ENCODE data around the gene RFPL2. TPM values are rescaled to one million over a fixed set of nuclear protein-coding genes. Genes with fewer than 3 reads are reported as not detected.
A peak's percentile ranks its signal among the peaks of the same experiment; 100 is the strongest.

RFPL2 gene
- total RNA-seq, 1 experiment from 2014 or later: 0.48 TPM

- TF ChIP-seq, protein P1, sequence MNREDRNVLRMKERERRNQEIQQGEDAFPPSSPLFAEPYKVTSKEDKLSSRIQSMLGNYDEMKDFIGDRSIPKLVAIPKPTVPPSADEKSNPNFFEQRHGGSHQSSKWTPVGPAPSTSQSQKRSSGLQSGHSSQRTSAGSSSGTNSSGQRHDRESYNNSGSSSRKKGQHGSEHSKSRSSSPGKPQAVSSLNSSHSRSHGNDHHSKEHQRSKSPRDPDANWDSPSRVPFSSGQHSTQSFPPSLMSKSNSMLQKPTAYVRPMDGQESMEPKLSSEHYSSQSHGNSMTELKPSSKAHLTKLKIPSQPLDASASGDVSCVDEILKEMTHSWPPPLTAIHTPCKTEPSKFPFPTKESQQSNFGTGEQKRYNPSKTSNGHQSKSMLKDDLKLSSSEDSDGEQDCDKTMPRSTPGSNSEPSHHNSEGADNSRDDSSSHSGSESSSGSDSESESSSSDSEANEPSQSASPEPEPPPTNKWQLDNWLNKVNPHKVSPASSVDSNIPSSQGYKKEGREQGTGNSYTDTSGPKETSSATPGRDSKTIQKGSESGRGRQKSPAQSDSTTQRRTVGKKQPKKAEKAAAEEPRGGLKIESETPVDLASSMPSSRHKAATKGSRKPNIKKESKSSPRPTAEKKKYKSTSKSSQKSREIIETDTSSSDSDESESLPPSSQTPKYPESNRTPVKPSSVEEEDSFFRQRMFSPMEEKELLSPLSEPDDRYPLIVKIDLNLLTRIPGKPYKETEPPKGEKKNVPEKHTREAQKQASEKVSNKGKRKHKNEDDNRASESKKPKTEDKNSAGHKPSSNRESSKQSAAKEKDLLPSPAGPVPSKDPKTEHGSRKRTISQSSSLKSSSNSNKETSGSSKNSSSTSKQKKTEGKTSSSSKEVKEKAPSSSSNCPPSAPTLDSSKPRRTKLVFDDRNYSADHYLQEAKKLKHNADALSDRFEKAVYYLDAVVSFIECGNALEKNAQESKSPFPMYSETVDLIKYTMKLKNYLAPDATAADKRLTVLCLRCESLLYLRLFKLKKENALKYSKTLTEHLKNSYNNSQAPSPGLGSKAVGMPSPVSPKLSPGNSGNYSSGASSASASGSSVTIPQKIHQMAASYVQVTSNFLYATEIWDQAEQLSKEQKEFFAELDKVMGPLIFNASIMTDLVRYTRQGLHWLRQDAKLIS (CRISPR knock-in tag; IDR thresholded peaks at IDR 0.05; ENCODE audit: borderline replicate concordance): no peak
- TF ChIP-seq SMAD4 (CRISPR knock-in tag; IDR thresholded peaks at IDR 0.05) (no peak), ZSCAN18 (CRISPR knock-in tag; IDR thresholded peaks at IDR 0.05) (no peak), IRF1 (CRISPR knock-in tag; IDR thresholded peaks at IDR 0.05) (no peak)
These were observed 12.6 kb upstream of the RFPL2 start (continued) for GRCh38 chr22:32217465-32217864.

DNA sequence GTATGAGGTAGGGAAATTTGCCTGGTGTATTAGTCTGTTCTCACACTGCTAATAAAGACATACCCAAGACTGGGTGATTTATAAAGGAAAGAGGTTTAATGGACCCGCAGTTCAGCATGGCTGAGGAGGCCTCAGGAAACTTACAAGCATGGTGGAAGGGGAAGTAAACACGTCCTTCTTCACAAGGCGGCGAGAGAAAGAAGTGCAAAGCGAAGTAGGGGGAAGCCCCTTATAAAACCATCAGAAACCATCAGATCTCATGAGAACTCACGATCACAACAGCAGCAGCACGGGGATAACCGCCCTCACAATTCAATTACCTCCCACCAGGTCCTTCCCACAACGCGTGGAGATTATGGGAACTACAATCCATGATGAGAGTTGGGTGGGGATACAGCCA is 12.0 kb upstream of the RFPL2 start:
- H3K36me3 Mint-ChIP-seq: peaks cover 5% of the 10 kb centered on the region
- peaks cover 10% of the 10 kb centered on the region for H3K4me1 Mint-ChIP-seq
- DNase-seq (ENCODE audit: low spot score) (no peak), ATAC-seq (no peak)
- ChIA-PET CTCF (interaction anchor here (2.8 kb wide), 1 partner anchor 10 kb away, joined by 17 read pairs; no protein-coding TSS in a partner anchor), POLR2A (no interaction called here)
- no peak overlapping the region for H3K4me3 Mint-ChIP-seq
- TF ChIP-seq TEAD4 (CRISPR knock-in tag; IDR thresholded peaks at IDR 0.05): no peak
- no peak for TF ChIP-seq TP53 (CRISPR knock-in tag; IDR thresholded peaks at IDR 0.05)
- TF ChIP-seq TEAD1 (CRISPR knock-in tag; IDR thresholded peaks at IDR 0.05): no peak
- TF ChIP-seq ZNF671 (CRISPR knock-in tag; IDR thresholded peaks at IDR 0.05): no peak
- TF ChIP-seq KAT7 (CRISPR knock-in tag; IDR thresholded peaks at IDR 0.05; ENCODE audit: borderline replicate concordance): no peak
- no peak for TF ChIP-seq MAX (CRISPR knock-in tag; IDR thresholded peaks at IDR 0.05)
- no peak for TF ChIP-seq ZNF423 (CRISPR knock-in tag; IDR thresholded peaks at IDR 0.05)
- H3K27ac Mint-ChIP-seq: peak overlapping the region; percentile 48
- 0 out of 2 replicates have a peak, but pooled peaks cover 6% of the 10 kb centered on the region for H3K9me3 Mint-ChIP-seq
- no peaks in the 10 kb centered on the region for H3K27me3 Mint-ChIP-seq (ENCODE audit: low read depth)

DNA sequence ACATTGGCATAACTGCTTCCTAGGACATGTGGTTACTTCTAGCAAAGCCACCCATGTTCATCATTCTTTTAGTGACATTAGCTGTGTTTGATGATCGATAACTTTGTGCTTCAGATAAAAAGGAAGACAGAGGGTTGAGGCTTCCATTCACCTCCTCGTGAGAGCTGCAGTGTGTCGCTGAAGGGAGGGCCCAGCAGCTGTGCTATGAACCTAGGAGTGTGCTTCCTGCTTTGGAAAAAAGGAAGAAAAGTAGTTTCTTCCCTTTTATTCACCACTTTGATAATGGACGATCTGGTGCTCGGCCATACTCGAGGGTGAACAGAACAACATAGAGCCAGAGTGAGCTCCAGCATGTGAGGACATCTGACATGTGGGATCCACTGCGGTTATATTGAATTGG is 6.1 kb upstream of the RFPL2 start:
- ChIA-PET CTCF (interaction anchor here (1.2 to 1.8 kb wide), 2 partner anchors 9 to 241 kb away, joined by 6 to 7 read pairs; no protein-coding TSS in a partner anchor), POLR2A (no interaction called here)
- ATAC-seq (no peak), DNase-seq (ENCODE audit: low spot score) (no peak)
- H3K4me1 Mint-ChIP-seq: peaks cover 22% of the 10 kb centered on the region
- no peak overlapping the region for H3K27ac Mint-ChIP-seq
- no peak overlapping the region for H3K4me3 Mint-ChIP-seq
- no peaks in the 10 kb centered on the region for H3K9me3 Mint-ChIP-seq
- no peaks in the 10 kb centered on the region; the same call in 1 of the 2 replicates for H3K36me3 Mint-ChIP-seq
- TF ChIP-seq IRF2 (CRISPR knock-in tag; IDR thresholded peaks at IDR 0.05; ENCODE audit: borderline replicate concordance, low read depth): no peak
- no peak for TF ChIP-seq GABPB1 (CRISPR knock-in tag; IDR thresholded peaks at IDR 0.05)
- TF ChIP-seq ZNF281 (CRISPR knock-in tag; IDR thresholded peaks at IDR 0.05): no peak
- no peak for TF ChIP-seq ZNF317 (CRISPR knock-in tag; IDR thresholded peaks at IDR 0.05; ENCODE audit: borderline replicate concordance, low read depth)
- no peak for TF ChIP-seq ZNF423 (CRISPR knock-in tag; IDR thresholded peaks at IDR 0.05)
- TF ChIP-seq ZNF219 (CRISPR knock-in tag; IDR thresholded peaks at IDR 0.05; ENCODE audit: borderline replicate concordance): no peak
- no peak for TF ChIP-seq ZNF671 (CRISPR knock-in tag; IDR thresholded peaks at IDR 0.05)
- TF ChIP-seq, protein P2, sequence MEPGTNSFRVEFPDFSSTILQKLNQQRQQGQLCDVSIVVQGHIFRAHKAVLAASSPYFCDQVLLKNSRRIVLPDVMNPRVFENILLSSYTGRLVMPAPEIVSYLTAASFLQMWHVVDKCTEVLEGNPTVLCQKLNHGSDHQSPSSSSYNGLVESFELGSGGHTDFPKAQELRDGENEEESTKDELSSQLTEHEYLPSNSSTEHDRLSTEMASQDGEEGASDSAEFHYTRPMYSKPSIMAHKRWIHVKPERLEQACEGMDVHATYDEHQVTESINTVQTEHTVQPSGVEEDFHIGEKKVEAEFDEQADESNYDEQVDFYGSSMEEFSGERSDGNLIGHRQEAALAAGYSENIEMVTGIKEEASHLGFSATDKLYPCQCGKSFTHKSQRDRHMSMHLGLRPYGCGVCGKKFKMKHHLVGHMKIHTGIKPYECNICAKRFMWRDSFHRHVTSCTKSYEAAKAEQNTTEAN (CRISPR knock-in tag; IDR thresholded peaks at IDR 0.05): no peak
- no peak for TF ChIP-seq MLX (CRISPR knock-in tag; IDR thresholded peaks at IDR 0.05)
- no peak for TF ChIP-seq CTCF (IDR thresholded peaks at IDR 0.05)
- TF ChIP-seq ZNF138 (CRISPR knock-in tag; conservative IDR thresholded peaks at IDR 0.05): no peak
- TF ChIP-seq MXD4 (CRISPR knock-in tag; IDR thresholded peaks at IDR 0.05; ENCODE audit: borderline replicate concordance): no peak
- peaks cover 9% of the 10 kb centered on the region for H3K27me3 Mint-ChIP-seq (ENCODE audit: low read depth)

All from WTC11 (cell line).